Stimulated activated effector memory CD8-positive, alpha-beta T cell treated with anti-CD3 and anti-CD28 coated beads, Interleukin-12 subunit alpha, Interleukin-12 subunit beta, amount 100 ng/mL, for 72 hours (primary cell): ENCODE measurements around the gene GDAP1L1.
"Not testable (repeated sequence)": the region's sequence is repeated elsewhere in the genome, so short reads cannot be mapped to it uniquely, and the experiment has no call there.

Experiments used
- ATAC-seq: fragments of 150-1000 bp; cut with Tn5 transposase; 2 replicates; pipeline ENCODE4 v1.10.0; 2021
- DNase-seq, 2 donors: peaks; one replicate each; pipeline ENCODE4 v3.0.0; 2021 to 2022; ENCODE audit warnings: low spot score in 2 of 2
- H3K27ac Mint-ChIP-seq: one replicate; pipeline ENCODE4 v1.8.0; 2022; ENCODE audit warnings: mild to moderate bottlenecking, mixed read lengths
- H3K36me3 Mint-ChIP-seq: one replicate; pipeline ENCODE4 v1.8.0; 2022; ENCODE audit warnings: mild to moderate bottlenecking, mixed read lengths
- H3K4me1 Mint-ChIP-seq: one replicate; pipeline ENCODE4 v1.8.0; 2022; ENCODE audit warnings: mixed read lengths
- H3K4me3 Mint-ChIP-seq: one replicate; pipeline ENCODE4 v1.8.0; 2022; ENCODE audit warnings: mild to moderate bottlenecking, mixed read lengths
- H3K9me3 Mint-ChIP-seq: one replicate; pipeline ENCODE4 v1.8.0; 2022; ENCODE audit warnings: mixed read lengths

GDAP1L1 gene

DNA sequence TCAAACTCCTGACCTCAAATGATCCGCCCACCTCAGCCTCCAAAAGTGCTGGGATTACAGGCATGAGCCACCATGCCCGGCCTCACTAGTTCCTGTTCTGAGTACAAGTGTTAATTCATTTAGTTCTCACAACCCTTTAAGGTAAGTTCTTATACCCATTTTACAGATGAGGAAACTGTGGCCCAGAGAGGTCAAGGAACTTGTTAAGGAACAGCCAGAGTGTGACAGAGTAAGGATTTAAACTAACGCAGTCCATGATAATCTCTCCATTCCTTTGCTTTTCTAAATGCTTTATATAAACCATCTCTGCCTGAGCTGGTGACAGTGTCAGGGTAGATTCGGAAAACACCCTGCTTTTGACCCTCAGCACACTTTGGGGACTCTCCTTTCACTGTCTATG lies 50.6 kb downstream of the GDAP1L1 start:
- no peaks in the 10 kb centered on the region for H3K9me3 Mint-ChIP-seq
- no peaks in the 10 kb centered on the region for H3K36me3 Mint-ChIP-seq
- no peaks in the 10 kb centered on the region for H3K4me1 Mint-ChIP-seq
- no peak overlapping the region for H3K4me3 Mint-ChIP-seq
- H3K27ac Mint-ChIP-seq = no peak overlapping the region
- DNase-seq = no peak
- no peak for ATAC-seq

GRCh38 chr20:44299011-44299535 lies 52.0 kb downstream of the GDAP1L1 start:
- not testable (repeated sequence) for H3K9me3 Mint-ChIP-seq

GRCh38 chr20:44301285-44301684 lies 54.2 kb downstream of the GDAP1L1 start:
- no peak for DNase-seq
- no peaks in the 10 kb centered on the region for H3K9me3 Mint-ChIP-seq
- ATAC-seq = no peak
- no peaks in the 10 kb centered on the region for H3K36me3 Mint-ChIP-seq
- H3K4me1 Mint-ChIP-seq = no peaks in the 10 kb centered on the region
- peak overlapping the region; percentile 30 for H3K27ac Mint-ChIP-seq
- H3K4me3 Mint-ChIP-seq = no peak overlapping the region

More at GRCh38 chr20:44299011-44299535, 52.0 kb downstream of the GDAP1L1 start:
- H3K27ac Mint-ChIP-seq, H3K36me3 Mint-ChIP-seq, DNase-seq, H3K4me1 Mint-ChIP-seq, ATAC-seq, H3K4me3 Mint-ChIP-seq: not testable (repeated sequence)

DNA sequence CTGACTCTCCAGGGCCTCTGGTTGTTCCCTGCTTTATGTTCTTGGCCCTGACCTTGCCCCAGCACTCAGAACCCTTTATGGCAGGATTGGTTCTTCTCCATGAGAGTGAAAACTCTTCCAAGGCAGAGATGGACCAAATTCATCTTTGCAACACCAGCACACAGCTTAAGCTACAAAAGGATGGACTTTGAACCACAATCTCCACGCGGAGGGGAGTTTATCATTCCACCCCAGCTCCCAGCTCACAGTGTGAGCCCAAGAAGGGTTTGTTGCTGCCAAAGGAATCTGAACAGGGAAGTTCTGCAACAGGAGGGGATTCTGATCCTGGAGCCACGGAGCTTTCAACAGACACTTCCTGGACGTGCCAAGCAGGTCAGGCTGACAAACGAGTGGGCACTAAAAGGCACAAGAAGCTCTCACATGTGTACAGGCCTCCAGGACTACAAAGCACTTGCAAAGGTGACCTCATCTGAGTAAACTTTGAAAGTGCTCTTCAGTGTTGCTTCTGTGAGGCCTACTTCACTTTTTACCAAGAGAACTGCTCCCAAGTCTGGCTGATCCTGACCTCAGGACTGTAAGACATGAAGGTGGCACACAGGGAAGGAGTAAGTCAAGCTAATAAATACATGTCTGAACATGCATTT lies 55.0 kb downstream of the GDAP1L1 start:
- no peak for ATAC-seq
- Mint-ChIP-seq H3K4me1 (peaks cover 4% of the 10 kb centered on the region), H3K4me3 (no peak overlapping the region), H3K27ac (peak overlapping the region; percentile 30), H3K9me3 (no peaks in the 10 kb centered on the region), H3K36me3 (no peaks in the 10 kb centered on the region)
- no peak for DNase-seq

GRCh38 chr20:44302736-44303135 lies 55.6 kb downstream of the GDAP1L1 start:
- Mint-ChIP-seq H3K9me3 (no peaks in the 10 kb centered on the region), H3K4me1 (peaks cover 4% of the 10 kb centered on the region), H3K4me3 (no peak overlapping the region), H3K27ac (no peak overlapping the region), H3K36me3 (no peaks in the 10 kb centered on the region)
- no peak for ATAC-seq
- DNase-seq = no peak

DNA sequence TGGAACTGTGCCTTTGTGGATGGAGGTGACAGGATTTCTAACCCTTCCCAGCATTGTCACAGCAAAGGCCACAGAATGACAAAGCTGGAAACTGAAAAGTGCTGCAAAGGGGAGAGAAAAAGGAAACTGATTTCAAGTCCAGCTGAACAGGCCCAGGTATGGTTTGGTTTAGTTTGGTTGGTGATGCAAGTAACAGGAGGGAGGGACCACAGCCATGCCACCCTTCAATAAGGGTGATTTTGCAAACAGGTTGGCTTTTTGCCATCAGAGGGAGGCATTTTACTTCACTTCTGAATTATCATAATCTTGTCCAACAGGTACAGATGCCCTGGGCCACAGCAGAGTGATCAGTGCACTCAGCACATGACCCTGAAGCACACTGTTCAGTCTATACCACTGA lies 57.3 kb downstream of the GDAP1L1 start:
- ATAC-seq (no peak), DNase-seq (no peak)
- Mint-ChIP-seq H3K9me3 (no peaks in the 10 kb centered on the region), H3K27ac (no peak overlapping the region), H3K4me3 (no peak overlapping the region), H3K4me1 (peaks cover 5% of the 10 kb centered on the region), H3K36me3 (no peaks in the 10 kb centered on the region)

- Mint-ChIP-seq H3K36me3 (peaks cover 19% of the 10 kb centered on the region), H3K4me3 (no peak overlapping the region), H3K27ac (no peak overlapping the region), H3K4me1 (peaks cover 23% of the 10 kb centered on the region), H3K9me3 (no peaks in the 10 kb centered on the region)
- ATAC-seq (no peak), DNase-seq (no peak)
Measured at GRCh38 chr20:44306927-44307326, 59.8 kb downstream of the GDAP1L1 start.

DNA sequence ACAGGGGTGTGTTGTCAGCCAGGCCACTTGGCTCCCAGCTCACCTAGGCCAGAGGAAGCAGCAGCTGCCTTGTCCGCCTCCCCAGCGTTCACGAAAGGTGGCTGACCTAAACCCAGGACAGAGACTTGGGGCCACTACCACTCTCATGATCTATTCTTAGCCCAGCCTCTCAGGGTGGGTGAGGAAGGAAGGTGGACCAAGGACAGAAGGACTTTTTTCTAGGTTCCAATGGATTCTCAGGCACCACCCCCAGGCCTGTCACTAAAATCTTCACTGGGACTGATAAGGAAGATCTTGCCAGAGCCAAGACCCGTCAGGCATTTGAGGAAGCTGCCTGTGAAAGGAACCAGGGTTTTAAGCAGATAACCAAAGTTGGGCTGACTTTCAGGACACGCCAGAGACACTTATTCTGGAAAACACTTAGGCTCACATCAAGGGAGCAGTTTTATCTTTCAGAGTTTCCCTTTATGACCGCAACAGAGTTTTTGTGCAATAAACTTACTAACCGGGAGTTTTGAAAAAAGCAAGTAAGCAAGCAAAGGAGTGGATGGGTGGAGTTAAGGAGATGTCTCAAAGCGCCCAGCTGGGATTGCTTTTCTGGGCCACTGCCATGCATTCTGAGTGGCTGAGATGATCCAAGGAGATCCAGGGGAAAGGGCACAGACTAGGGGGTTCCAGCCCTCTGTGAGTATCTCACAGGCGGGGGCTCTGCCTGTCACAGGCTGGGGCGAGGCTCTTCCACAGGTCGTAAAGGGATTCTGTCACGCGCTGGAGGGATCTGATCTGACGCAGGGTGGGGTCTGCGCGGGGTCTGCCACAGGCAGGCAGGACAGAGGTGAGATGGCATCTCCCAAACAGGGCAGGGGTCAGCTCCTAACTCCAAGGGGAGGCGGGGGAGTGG lies 62.9 kb downstream of the GDAP1L1 start:
- peak overlapping the region; percentile 84 for H3K4me3 Mint-ChIP-seq
- H3K27ac Mint-ChIP-seq = peak overlapping the region; percentile 97
- no peaks in the 10 kb centered on the region for H3K9me3 Mint-ChIP-seq
- DNase-seq (peak in 1 of 2 donors; percentile 50), ATAC-seq (no peak)
- peaks cover 20% of the 10 kb centered on the region for H3K36me3 Mint-ChIP-seq
- H3K4me1 Mint-ChIP-seq = peaks cover 23% of the 10 kb centered on the region

- peak within 1 kb of the TSS; percentile 84 for H3K4me3 Mint-ChIP-seq
Measured at GRCh38 chr20:44310664-44311639, 63.8 kb downstream of the GDAP1L1 start, which contains the start of gene FITM2. Gene FITM2 (minus strand): TSS chr20:44311202. CDS start chr20:44311148, 54 bp downstream.

DNA sequence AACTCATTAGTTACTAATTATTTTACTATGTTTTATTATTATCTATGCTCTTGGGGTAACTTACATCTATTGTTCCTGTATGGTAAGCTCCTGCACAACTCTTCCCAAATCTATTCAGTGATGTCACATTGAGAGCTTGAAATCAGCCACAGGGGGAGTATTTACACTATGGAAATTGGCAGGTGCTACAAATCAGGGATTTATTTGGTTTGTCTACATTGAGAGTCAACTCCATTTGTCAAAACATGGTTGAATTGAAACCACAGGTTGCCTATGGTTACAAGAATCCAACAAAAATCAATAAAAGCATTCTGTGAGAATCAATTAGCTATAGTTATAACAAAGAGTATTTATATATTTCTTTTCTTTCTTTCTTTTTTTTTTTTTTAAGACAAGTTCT lies 67.8 kb downstream of the GDAP1L1 start:
- Mint-ChIP-seq H3K36me3 (peaks cover 20% of the 10 kb centered on the region), H3K4me1 (peaks cover 14% of the 10 kb centered on the region), H3K27ac (no peak overlapping the region), H3K9me3 (no peaks in the 10 kb centered on the region), H3K4me3 (no peak overlapping the region)
- ATAC-seq (no peak), DNase-seq (no peak)

More at GRCh38 chr20:44310664-44311639, 63.8 kb downstream of the GDAP1L1 start, which contains the start of gene FITM2:
- no peaks in the 10 kb centered on the region for H3K9me3 Mint-ChIP-seq
- ATAC-seq (peak; percentile 95), DNase-seq (peak; percentile 97 to 99)
- H3K36me3 Mint-ChIP-seq = peaks cover 20% of the 10 kb centered on the region
- H3K27ac Mint-ChIP-seq = peak within 1 kb of the TSS; percentile 97
- peaks cover 23% of the 10 kb centered on the region for H3K4me1 Mint-ChIP-seq

- Mint-ChIP-seq H3K4me3 (no peak overlapping the region), H3K9me3 (no peaks in the 10 kb centered on the region), H3K4me1 (no peaks in the 10 kb centered on the region), H3K36me3 (no peaks in the 10 kb centered on the region), H3K27ac (no peak overlapping the region)
- ATAC-seq = no peak
- DNase-seq = no peak
Measured at GRCh38 chr20:44319839-44320422, 72.8 kb downstream of the GDAP1L1 start.

GRCh38 chr20:44324343-44324742 lies 77.2 kb downstream of the GDAP1L1 start:
- DNase-seq (no peak), ATAC-seq (peak; percentile 24)
- Mint-ChIP-seq H3K4me1 (peaks cover 6% of the 10 kb centered on the region), H3K4me3 (no peak overlapping the region), H3K9me3 (no peaks in the 10 kb centered on the region), H3K27ac (no peak overlapping the region), H3K36me3 (peaks cover 5% of the 10 kb centered on the region)

DNA sequence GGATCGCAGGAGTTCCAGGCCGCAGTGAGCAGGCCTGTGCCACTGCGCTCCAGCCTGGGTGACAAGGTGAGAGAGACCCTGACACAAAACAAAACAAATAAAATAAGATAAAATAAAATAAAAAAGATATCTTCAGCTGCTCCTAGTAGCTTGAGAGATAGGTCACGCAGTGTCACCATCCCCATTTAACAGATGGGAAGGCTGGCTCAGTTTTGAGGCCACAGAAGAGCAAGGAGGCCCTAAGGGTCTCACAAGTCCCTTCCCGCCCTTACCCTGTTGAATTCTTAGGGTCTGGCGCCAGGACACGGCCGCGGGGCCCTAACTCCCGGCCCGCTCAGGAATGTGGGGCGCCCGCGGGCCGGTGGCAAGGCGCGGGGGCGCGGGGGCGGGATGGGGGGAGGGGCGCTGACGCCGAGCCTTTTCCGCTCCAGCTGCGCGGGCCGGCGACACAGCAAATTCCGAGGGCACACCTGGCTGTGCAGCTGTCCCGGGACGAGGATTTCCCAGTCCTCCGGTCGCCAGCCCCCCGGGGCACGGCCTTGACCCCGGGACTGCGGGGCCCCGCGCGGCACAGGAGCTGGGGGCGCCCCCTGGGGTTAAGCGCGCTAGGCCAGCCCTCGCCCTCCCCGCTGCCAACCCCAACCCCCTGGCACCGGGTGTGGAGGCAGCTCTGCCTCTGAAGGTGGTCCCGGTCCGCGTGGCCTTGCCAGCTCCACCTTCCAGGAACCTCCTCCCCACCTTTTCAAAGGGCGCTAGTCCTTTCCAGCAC lies 79.5 kb downstream of the GDAP1L1 start:
- Mint-ChIP-seq H3K27ac (no peak overlapping the region), H3K36me3 (peaks cover 5% of the 10 kb centered on the region), H3K9me3 (no peaks in the 10 kb centered on the region), H3K4me3 (peak overlapping the region; percentile 46), H3K4me1 (peaks cover 6% of the 10 kb centered on the region)
- DNase-seq = no peak
- ATAC-seq = peak; percentile 60

DNA sequence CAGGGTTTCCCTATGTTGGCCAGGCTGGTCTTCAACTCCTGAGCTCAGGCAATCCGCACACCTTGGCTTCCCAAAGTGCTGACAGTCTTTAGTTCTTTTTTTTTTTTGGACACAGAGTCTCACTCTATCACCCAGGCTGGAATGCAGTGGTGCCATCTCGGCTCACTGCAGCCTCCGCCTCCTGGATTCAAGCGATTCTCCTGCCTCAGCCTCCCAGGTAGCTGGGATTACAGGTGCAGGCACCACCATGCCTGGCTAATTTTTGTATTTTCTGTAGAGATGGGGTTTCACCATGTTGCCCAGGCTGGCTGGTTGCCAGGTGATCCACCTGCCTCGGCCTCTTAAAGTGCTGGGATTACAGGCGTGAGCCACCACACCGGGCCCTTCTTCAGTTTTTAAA lies 80.6 kb downstream of the GDAP1L1 start:
- H3K27ac Mint-ChIP-seq = peak overlapping the region; percentile 79
- not testable (repeated sequence) for H3K9me3 Mint-ChIP-seq, H3K36me3 Mint-ChIP-seq, ATAC-seq, DNase-seq, H3K4me1 Mint-ChIP-seq
- peak overlapping the region; percentile 46 for H3K4me3 Mint-ChIP-seq
